DND-41 (cell line): ENCODE results near the gene IPCEF1.

Experiments
- EZH2 ChIP-seq: IDR thresholded peaks from 3 replicates; pipeline ENCODE4 v1.6.1; 2012; ENCODE audit warnings: borderline replicate concordance, low read depth, mild to moderate bottlenecking, moderate library complexity, low read length, inconsistent platforms; ENCODE audit not compliant: severe bottlenecking
- TF ChIP-seq, protein P1 (sequence below): IDR thresholded peaks from 2 replicates; pipeline ENCODE4 v1.5.1; 2012; ENCODE audit warnings: borderline replicate concordance, low read length, moderate library complexity, mild to moderate bottlenecking; ENCODE audit not compliant: poor library complexity, severe bottlenecking; ENCODE audit errors: extremely low read depth

DNA sequence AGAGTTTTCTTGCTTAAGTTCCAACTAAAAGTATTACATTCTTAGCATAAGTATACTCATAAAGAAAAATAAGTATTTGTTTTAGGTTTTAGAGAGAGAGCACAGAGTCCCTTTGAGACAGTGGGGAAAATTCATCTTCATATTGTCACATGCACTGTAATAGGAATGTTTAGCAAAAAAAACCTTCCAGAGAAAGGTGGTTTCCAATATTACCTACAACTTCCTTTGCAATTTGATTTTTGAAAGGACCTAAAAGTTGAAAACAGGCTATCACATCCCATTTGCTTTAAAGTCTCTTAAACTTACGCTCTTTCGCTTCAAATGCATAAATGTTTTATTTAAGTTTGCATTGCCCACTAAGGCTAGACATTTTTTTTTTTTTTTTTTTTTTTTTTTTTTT, 231.2 kb downstream of the IPCEF1 start:
- no peak for TF ChIP-seq EZH2
- TF ChIP-seq, protein P1, sequence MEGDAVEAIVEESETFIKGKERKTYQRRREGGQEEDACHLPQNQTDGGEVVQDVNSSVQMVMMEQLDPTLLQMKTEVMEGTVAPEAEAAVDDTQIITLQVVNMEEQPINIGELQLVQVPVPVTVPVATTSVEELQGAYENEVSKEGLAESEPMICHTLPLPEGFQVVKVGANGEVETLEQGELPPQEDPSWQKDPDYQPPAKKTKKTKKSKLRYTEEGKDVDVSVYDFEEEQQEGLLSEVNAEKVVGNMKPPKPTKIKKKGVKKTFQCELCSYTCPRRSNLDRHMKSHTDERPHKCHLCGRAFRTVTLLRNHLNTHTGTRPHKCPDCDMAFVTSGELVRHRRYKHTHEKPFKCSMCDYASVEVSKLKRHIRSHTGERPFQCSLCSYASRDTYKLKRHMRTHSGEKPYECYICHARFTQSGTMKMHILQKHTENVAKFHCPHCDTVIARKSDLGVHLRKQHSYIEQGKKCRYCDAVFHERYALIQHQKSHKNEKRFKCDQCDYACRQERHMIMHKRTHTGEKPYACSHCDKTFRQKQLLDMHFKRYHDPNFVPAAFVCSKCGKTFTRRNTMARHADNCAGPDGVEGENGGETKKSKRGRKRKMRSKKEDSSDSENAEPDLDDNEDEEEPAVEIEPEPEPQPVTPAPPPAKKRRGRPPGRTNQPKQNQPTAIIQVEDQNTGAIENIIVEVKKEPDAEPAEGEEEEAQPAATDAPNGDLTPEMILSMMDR = no peak
